ENCODE measurements around the gene TSKS.

Gene TSKS

GRCh38 chr19:49739933-49740332 is 23.2 kb downstream of the TSKS start:
- DNase-seq = no peak

GRCh38 chr19:49739098-49739497 is 24.0 kb downstream of the TSKS start:
- Histone ChIP-seq H3K79me2 (ENCODE audit: low read length) (no peaks in the 10 kb centered on the region), H3K36me3 (replicated peaks; ENCODE audit: insufficient read depth, low read length) (no peaks in the 10 kb centered on the region), H3K4me2 (ENCODE audit: low read depth, low read length) (no peak overlapping the region), H4K20me1 (ENCODE audit: insufficient read depth, low read length) (no peaks in the 10 kb centered on the region), H3K9me3 (replicated peaks; ENCODE audit: insufficient read depth, low read length) (no peaks in the 10 kb centered on the region), H3K4me1 (ENCODE audit: low read length) (no peaks in the 10 kb centered on the region), H3F3A (ENCODE audit: insufficient read depth, low read length) (no peaks in the 10 kb centered on the region), H2AFZ (ENCODE audit: low read length) (no peak overlapping the region), H3K9ac (ENCODE audit: low read length) (no peak overlapping the region), H3K27ac (ENCODE audit: low read length) (no peak overlapping the region), H3K4me3 (ENCODE audit: low read length) (no peak overlapping the region), H3K9me2 (replicated peaks; ENCODE audit: insufficient read depth, low read length) (no peaks in the 10 kb centered on the region), H3K27me3 (replicated peaks; ENCODE audit: insufficient read depth, low read length) (peaks cover 53% of the 10 kb centered on the region)
- no peak for DNase-seq
- TF ChIP-seq EZH2phosphoT487 (IDR thresholded peaks at IDR 0.05; ENCODE audit: low read length) = no peak
- no peak for TF ChIP-seq EZH2 (optimal IDR thresholded peaks at IDR 0.05; ENCODE audit: low read depth, low read length)
- TF ChIP-seq, protein P1, sequence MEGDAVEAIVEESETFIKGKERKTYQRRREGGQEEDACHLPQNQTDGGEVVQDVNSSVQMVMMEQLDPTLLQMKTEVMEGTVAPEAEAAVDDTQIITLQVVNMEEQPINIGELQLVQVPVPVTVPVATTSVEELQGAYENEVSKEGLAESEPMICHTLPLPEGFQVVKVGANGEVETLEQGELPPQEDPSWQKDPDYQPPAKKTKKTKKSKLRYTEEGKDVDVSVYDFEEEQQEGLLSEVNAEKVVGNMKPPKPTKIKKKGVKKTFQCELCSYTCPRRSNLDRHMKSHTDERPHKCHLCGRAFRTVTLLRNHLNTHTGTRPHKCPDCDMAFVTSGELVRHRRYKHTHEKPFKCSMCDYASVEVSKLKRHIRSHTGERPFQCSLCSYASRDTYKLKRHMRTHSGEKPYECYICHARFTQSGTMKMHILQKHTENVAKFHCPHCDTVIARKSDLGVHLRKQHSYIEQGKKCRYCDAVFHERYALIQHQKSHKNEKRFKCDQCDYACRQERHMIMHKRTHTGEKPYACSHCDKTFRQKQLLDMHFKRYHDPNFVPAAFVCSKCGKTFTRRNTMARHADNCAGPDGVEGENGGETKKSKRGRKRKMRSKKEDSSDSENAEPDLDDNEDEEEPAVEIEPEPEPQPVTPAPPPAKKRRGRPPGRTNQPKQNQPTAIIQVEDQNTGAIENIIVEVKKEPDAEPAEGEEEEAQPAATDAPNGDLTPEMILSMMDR (IDR thresholded peaks at IDR 0.05; ENCODE audit: low read length) = no peak

More at GRCh38 chr19:49739933-49740332, 23.2 kb downstream of the TSKS start:
- Histone ChIP-seq H3K79me2 (ENCODE audit: low read length) (no peaks in the 10 kb centered on the region), H3K4me3 (ENCODE audit: low read length) (no peak overlapping the region), H3K36me3 (replicated peaks; ENCODE audit: insufficient read depth, low read length) (no peaks in the 10 kb centered on the region), H3K9ac (ENCODE audit: low read length) (no peak overlapping the region), H3F3A (ENCODE audit: insufficient read depth, low read length) (no peaks in the 10 kb centered on the region), H3K9me3 (replicated peaks; ENCODE audit: insufficient read depth, low read length) (no peaks in the 10 kb centered on the region), H3K27ac (ENCODE audit: low read length) (no peak overlapping the region), H3K4me1 (ENCODE audit: low read length) (no peaks in the 10 kb centered on the region), H3K27me3 (replicated peaks; ENCODE audit: insufficient read depth, low read length) (peaks cover 53% of the 10 kb centered on the region), H2AFZ (ENCODE audit: low read length) (no peak overlapping the region), H3K4me2 (ENCODE audit: low read depth, low read length) (no peak overlapping the region), H3K9me2 (replicated peaks; ENCODE audit: insufficient read depth, low read length) (no peaks in the 10 kb centered on the region), H4K20me1 (ENCODE audit: insufficient read depth, low read length) (no peaks in the 10 kb centered on the region)
- TF ChIP-seq, protein P1 (IDR thresholded peaks at IDR 0.05; ENCODE audit: low read length) = no peak
- TF ChIP-seq EZH2phosphoT487 (IDR thresholded peaks at IDR 0.05; ENCODE audit: low read length) (no peak), EZH2 (optimal IDR thresholded peaks at IDR 0.05; ENCODE audit: low read depth, low read length) (no peak)

GRCh38 chr19:49738268-49738667 is 24.8 kb downstream of the TSKS start:
- Histone ChIP-seq H3F3A (ENCODE audit: insufficient read depth, low read length) (no peaks in the 10 kb centered on the region), H3K4me3 (ENCODE audit: low read length) (no peak overlapping the region), H3K36me3 (replicated peaks; ENCODE audit: insufficient read depth, low read length) (no peaks in the 10 kb centered on the region), H3K27me3 (replicated peaks; ENCODE audit: insufficient read depth, low read length) (peaks cover 55% of the 10 kb centered on the region), H3K9ac (ENCODE audit: low read length) (no peak overlapping the region), H3K9me2 (replicated peaks; ENCODE audit: insufficient read depth, low read length) (no peaks in the 10 kb centered on the region), H3K4me2 (ENCODE audit: low read depth, low read length) (no peak overlapping the region), H3K27ac (ENCODE audit: low read length) (no peak overlapping the region), H3K9me3 (replicated peaks; ENCODE audit: insufficient read depth, low read length) (no peaks in the 10 kb centered on the region), H3K79me2 (ENCODE audit: low read length) (no peaks in the 10 kb centered on the region), H3K4me1 (ENCODE audit: low read length) (no peaks in the 10 kb centered on the region), H2AFZ (ENCODE audit: low read length) (no peak overlapping the region), H4K20me1 (ENCODE audit: insufficient read depth, low read length) (no peaks in the 10 kb centered on the region)
- TF ChIP-seq EZH2 (optimal IDR thresholded peaks at IDR 0.05; ENCODE audit: low read depth, low read length) = no peak
- TF ChIP-seq, protein P1 (IDR thresholded peaks at IDR 0.05; ENCODE audit: low read length) = no peak
- TF ChIP-seq EZH2phosphoT487 (IDR thresholded peaks at IDR 0.05; ENCODE audit: low read length) = no peak
- no peak for DNase-seq
